ENCODE data around the gene CKAP5. TPM values are rescaled to one million over a fixed set of nuclear protein-coding genes. Genes with fewer than 3 reads are reported as not detected.

Gene CKAP5
- total and polyA plus RNA-seq, 8 donors: 4.0 to 36.3 (median 16.7) TPM

- Histone ChIP-seq H3K4me3 (no peak overlapping the region), H3K4me1 (no peaks in the 10 kb centered on the region), H3K9me3 (no peaks in the 10 kb centered on the region), H3K36me3 (peaks cover 0 to 40% (median 0%) of the 10 kb centered on the region in 3 donors), H3K27ac (no peak overlapping the region), H3K27me3 (no peaks in the 10 kb centered on the region)
- no peak for TF ChIP-seq CTCF (IDR thresholded peaks at IDR 0.05)
- FAIRE-seq (no peak), ATAC-seq (no peak), DNase-seq (no peak)
- intact Hi-C loops (cut with DNase I): no loop called here
- 88 to 89% methylated on average over 2 of the region's 2 CpGs for WGBS, 2 donors
Measured at GRCh38 chr11:46743043-46743442, 103.0 kb downstream of the CKAP5 start.

GRCh38 chr11:46741600-46742484 lies 104.2 kb downstream of the CKAP5 start:
- H3K27me3 ChIP-seq: no peaks in the 10 kb centered on the region
- FAIRE-seq (no peak), ATAC-seq (no peak), DNase-seq (no peak)
- no peaks in the 10 kb centered on the region for H3K4me1 ChIP-seq
- no peaks in the 10 kb centered on the region for H3K9me3 ChIP-seq
- no peak for TF ChIP-seq CTCF (IDR thresholded peaks at IDR 0.05)
- H3K4me3 ChIP-seq: no peak overlapping the region
- WGBS, 2 donors: 79% methylated on average over 12 of the region's 12 CpGs
- H3K27ac ChIP-seq: no peak overlapping the region
- peaks cover 0 to 31% (median 0%) of the 10 kb centered on the region in 3 donors for H3K36me3 ChIP-seq
- intact Hi-C loops (cut with DNase I): no loop called here

- no peaks in the 10 kb centered on the region for H3K9me3 ChIP-seq
- H3K4me1 ChIP-seq: no peaks in the 10 kb centered on the region
- TF ChIP-seq CTCF (IDR thresholded peaks at IDR 0.05): no peak
- 64 to 71% methylated on average over 6 of the region's 6 CpGs for WGBS, 2 donors
- peaks cover 0 to 11% (median 0%) of the 10 kb centered on the region in 3 donors for H3K36me3 ChIP-seq
- H3K27me3 ChIP-seq: no peaks in the 10 kb centered on the region
- intact Hi-C loops (cut with DNase I): no loop called here
- no peak for DNase-seq
- FAIRE-seq: no peak
- no peak overlapping the region for H3K4me3 ChIP-seq
- no peak overlapping the region for H3K27ac ChIP-seq
- ATAC-seq: no peak
Measured at GRCh38 chr11:46738887-46739286, 107.2 kb downstream of the CKAP5 start.

GRCh38 chr11:46737699-46738098 lies 108.4 kb downstream of the CKAP5 start:
- FAIRE-seq: no peak
- H3K4me3 ChIP-seq: no peak overlapping the region
- no peak overlapping the region for H3K27ac ChIP-seq
- intact Hi-C loops (cut with DNase I): no loop called here
- DNase-seq: no peak
- ATAC-seq: no peak
- H3K27me3 ChIP-seq: no peaks in the 10 kb centered on the region
- TF ChIP-seq CTCF (IDR thresholded peaks at IDR 0.05): no peak
- H3K9me3 ChIP-seq: no peaks in the 10 kb centered on the region
- H3K36me3 ChIP-seq: peaks cover 0 to under 1% (median 0%) of the 10 kb centered on the region in 3 donors
- WGBS, 2 donors: 93 to 95% methylated on average over 11 of the region's 11 CpGs
- no peaks in the 10 kb centered on the region for H3K4me1 ChIP-seq

GRCh38 chr11:46736615-46737014 lies 109.5 kb downstream of the CKAP5 start:
- Histone ChIP-seq H3K36me3 (no peaks in the 10 kb centered on the region), H3K27me3 (no peaks in the 10 kb centered on the region), H3K4me1 (no peaks in the 10 kb centered on the region), H3K9me3 (no peaks in the 10 kb centered on the region), H3K4me3 (no peak overlapping the region), H3K27ac (no peak overlapping the region)
- TF ChIP-seq CTCF (IDR thresholded peaks at IDR 0.05): no peak
- ATAC-seq: peak in 1 of 4 donors; percentile 41
- WGBS, 2 donors: 34 to 40% methylated on average over 5 of the region's 5 CpGs
- intact Hi-C loops (cut with DNase I): no loop called here
- FAIRE-seq: no peak
- no peak for DNase-seq

All from pancreas (tissue), 10 donors.